Neuronal stem cell (in vitro differentiated cells): ENCODE measurements around the gene YAE1.

ENCODE experiments used
- DNase-seq: peaks from one replicate; pipeline ENCODE4 v3.0.0-alpha.2; 2013; ENCODE audit warnings: low spot score
- H2AFZ ChIP-seq: one replicate; pipeline ENCODE4 v1.6.1; 2013; ENCODE audit warnings: mild to moderate bottlenecking, low read length, inconsistent platforms
- H2AK5ac ChIP-seq: 2 replicates; pipeline ENCODE4 v1.6.1; 2013; ENCODE audit warnings: low read depth, mild to moderate bottlenecking, inconsistent platforms, low read length, moderate library complexity, mixed read lengths
- H2BK120ac ChIP-seq: 2 replicates; pipeline ENCODE4 v1.6.1; 2013; ENCODE audit warnings: low read depth, mild to moderate bottlenecking, inconsistent platforms, low read length, moderate library complexity, mixed read lengths
- H2BK12ac ChIP-seq: one replicate; pipeline ENCODE4 v1.6.1; 2013; ENCODE audit warnings: low read length, inconsistent platforms
- H2BK15ac ChIP-seq: 2 replicates; pipeline ENCODE4 v1.6.1; 2013; ENCODE audit warnings: mild to moderate bottlenecking, low read length, inconsistent platforms, mixed read lengths
- H2BK5ac ChIP-seq: one replicate; pipeline ENCODE4 v1.6.1; 2013; ENCODE audit warnings: inconsistent platforms, mild to moderate bottlenecking, low read length, moderate library complexity
- H3K14ac ChIP-seq: one replicate; pipeline ENCODE4 v1.6.1; 2013; ENCODE audit warnings: low read length, inconsistent platforms
- H3K18ac ChIP-seq: 2 replicates; pipeline ENCODE4 v1.6.1; 2013; ENCODE audit warnings: low read length, inconsistent platforms
- H3K23ac ChIP-seq: 2 replicates; pipeline ENCODE4 v1.6.1; 2013; ENCODE audit warnings: low read depth, mild to moderate bottlenecking, mixed read lengths, low read length, inconsistent platforms; ENCODE audit not compliant: poor library complexity
- H3K27ac ChIP-seq: replicated peaks from 3 replicates; pipeline ENCODE4 v1.5.1; 2013; ENCODE audit warnings: low read length, inconsistent platforms
- H3K27me3 ChIP-seq, 3 experiments: 2 replicates each; pipeline ENCODE4 v1.6.1; 2013; ENCODE audit warnings: low read length in 3 of 3, mild to moderate bottlenecking in 2 of 3, inconsistent platforms in 1 of 3, low read depth in 1 of 3, mixed read lengths in 1 of 3, moderate library complexity in 1 of 3; ENCODE audit not compliant: control insufficient read depth in 3 of 3, insufficient read depth in 3 of 3
- H3K36me3 ChIP-seq, 2 donors: replicated peaks in 1 of 2; 2 replicates each; pipeline ENCODE4 v1.6.1; 2013; ENCODE audit warnings: low read length in 2 of 2; ENCODE audit not compliant: control insufficient read depth in 2 of 2, insufficient read depth in 2 of 2
- H3K4ac ChIP-seq: 2 replicates; pipeline ENCODE4 v1.6.1; 2013; ENCODE audit warnings: inconsistent platforms, mild to moderate bottlenecking, low read length, moderate library complexity
- H3K4me1 ChIP-seq, 2 donors: 1 replicate in 1 of 2; 2 replicates in 1 of 2; pipeline ENCODE4 v1.6.1; 2013; ENCODE audit warnings: low read length in 2 of 2, low read depth in 1 of 2; ENCODE audit not compliant: control insufficient read depth in 2 of 2, insufficient read depth in 1 of 2
- H3K4me2 ChIP-seq: one replicate; pipeline ENCODE4 v1.6.1; 2013; ENCODE audit warnings: mild to moderate bottlenecking, low read length, inconsistent platforms; ENCODE audit not compliant: insufficient read depth, poor library complexity, severe bottlenecking
- H3K4me3 ChIP-seq, 2 donors: 2 replicates each; pipeline ENCODE4 v1.5.1; 2013; ENCODE audit warnings: low read length in 2 of 2, mild to moderate bottlenecking in 2 of 2, inconsistent platforms in 1 of 2, moderate library complexity in 1 of 2
- H3K79me1 ChIP-seq: one replicate; pipeline ENCODE4 v1.6.1; 2013; ENCODE audit warnings: low read depth, mild to moderate bottlenecking, inconsistent platforms, low read length, moderate library complexity
- H3K9ac ChIP-seq: one replicate; pipeline ENCODE4 v1.6.1; 2013; ENCODE audit warnings: mild to moderate bottlenecking, low read depth, low read length, inconsistent platforms; ENCODE audit not compliant: poor library complexity
- H3K9me3 ChIP-seq, 2 donors: replicated peaks in 1 of 2; 2 replicates each; pipeline versions ENCODE3 to v1.6.1; 2013; ENCODE audit warnings: low read length in 2 of 2, mild to moderate bottlenecking in 2 of 2, inconsistent platforms in 1 of 2, low read depth in 1 of 2, mixed read lengths in 1 of 2, moderate library complexity in 1 of 2; ENCODE audit not compliant: control insufficient read depth in 2 of 2, insufficient read depth in 1 of 2
- H4K8ac ChIP-seq: one replicate; pipeline ENCODE4 v1.6.1; 2013; ENCODE audit warnings: low read depth, mild to moderate bottlenecking, inconsistent platforms, low read length, moderate library complexity
- H4K91ac ChIP-seq: one replicate; pipeline ENCODE4 v1.6.1; 2013; ENCODE audit warnings: low read length, low read depth, mild to moderate bottlenecking, inconsistent platforms; ENCODE audit not compliant: poor library complexity
- WGBS, 2 donors: extraction: QIAGEN DNeasy Blood & Tissue Kit; methylation state at CpG; one replicate each; pipeline ENCODE4 v1.1.7; 2013; ENCODE audit warnings: missing lambda C conversion rate in 2 of 2, mixed read lengths in 1 of 2; ENCODE audit not compliant: insufficient read length in 2 of 2, insufficient replicate concordance in 1 of 2; ENCODE audit errors: extremely low coverage in 2 of 2; 5-methylcytosine and 5-hydroxymethylcytosine counted together

Gene YAE1

DNA sequence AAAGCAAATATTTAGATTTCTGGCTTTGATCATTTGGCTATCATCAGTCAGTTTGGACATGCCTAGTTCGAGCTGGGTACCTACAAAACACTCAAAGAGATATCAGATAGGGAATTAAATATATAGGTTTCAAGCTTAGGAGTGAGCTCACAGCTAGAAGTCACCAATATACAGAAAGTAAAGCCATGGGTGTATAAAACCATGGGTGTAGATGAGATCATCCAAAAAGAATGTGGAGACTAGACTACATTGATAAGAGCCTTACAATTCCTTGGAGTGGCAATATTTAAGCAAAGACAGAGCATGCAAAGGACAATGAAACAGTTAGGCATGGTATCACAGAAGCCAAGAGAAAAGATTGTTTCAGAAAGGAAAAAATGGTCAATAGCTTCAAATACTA lies 49.9 kb downstream of the YAE1 start:
- no peak overlapping the region for H3K9ac ChIP-seq
- no peak overlapping the region for H4K91ac ChIP-seq
- no peaks in the 10 kb centered on the region for H3K79me1 ChIP-seq
- no peak overlapping the region for H3K27ac ChIP-seq
- no peak overlapping the region for H2BK5ac ChIP-seq
- H2BK15ac ChIP-seq: no peak overlapping the region
- no peak overlapping the region for H3K4me3 ChIP-seq
- DNase-seq: no peak
- no peak overlapping the region for H2AFZ ChIP-seq
- H3K9me3 ChIP-seq: no peaks in the 10 kb centered on the region
- H2AK5ac ChIP-seq: no peak overlapping the region
- H3K4me1 ChIP-seq: no peaks in the 10 kb centered on the region
- H3K4ac ChIP-seq: no peak overlapping the region
- no peak overlapping the region for H3K23ac ChIP-seq
- H3K4me2 ChIP-seq: no peak overlapping the region
- WGBS, 2 donors: no CpG with 5 or more reads among the region's 1 CpG
- no peaks in the 10 kb centered on the region for H3K36me3 ChIP-seq
- H2BK12ac ChIP-seq: no peak overlapping the region
- no peaks in the 10 kb centered on the region for H3K27me3 ChIP-seq
- no peak overlapping the region for H3K18ac ChIP-seq
- H4K8ac ChIP-seq: no peak overlapping the region
- H2BK120ac ChIP-seq: no peak overlapping the region
- H3K14ac ChIP-seq: no peak overlapping the region

DNA sequence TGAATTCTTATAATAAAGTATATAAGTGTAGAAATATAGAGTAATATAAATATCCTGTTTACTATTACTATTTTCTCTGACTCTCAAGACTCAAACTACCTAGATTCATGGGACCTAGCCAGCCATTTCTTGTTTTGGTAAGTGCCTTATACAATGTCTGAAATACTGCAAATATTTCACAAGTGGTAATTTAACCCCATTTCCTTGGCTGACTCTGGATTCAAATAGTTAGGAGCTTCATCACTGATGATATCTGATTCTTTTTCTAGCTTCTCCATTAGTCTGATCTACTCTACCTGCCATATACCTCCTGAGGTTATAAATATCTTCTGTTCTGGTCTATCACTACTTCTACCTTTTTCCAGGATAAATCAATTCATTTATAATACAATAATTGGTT lies 50.8 kb downstream of the YAE1 start:
- Histone ChIP-seq H3K79me1 (no peaks in the 10 kb centered on the region), H3K4me1 (no peaks in the 10 kb centered on the region), H3K27ac (no peak overlapping the region), H2AFZ (no peak overlapping the region), H3K9ac (no peak overlapping the region), H3K4me2 (no peak overlapping the region), H3K4me3 (no peak overlapping the region), H3K14ac (no peak overlapping the region), H4K8ac (no peak overlapping the region), H3K23ac (no peak overlapping the region), H2BK15ac (no peak overlapping the region), H4K91ac (no peak overlapping the region), H2BK5ac (no peak overlapping the region), H3K9me3 (no peaks in the 10 kb centered on the region), H2BK12ac (no peak overlapping the region), H3K4ac (no peak overlapping the region), H2AK5ac (no peak overlapping the region), H2BK120ac (no peak overlapping the region), H3K27me3 (no peaks in the 10 kb centered on the region), H3K36me3 (no peaks in the 10 kb centered on the region), H3K18ac (no peak overlapping the region)
- no peak for DNase-seq

DNA sequence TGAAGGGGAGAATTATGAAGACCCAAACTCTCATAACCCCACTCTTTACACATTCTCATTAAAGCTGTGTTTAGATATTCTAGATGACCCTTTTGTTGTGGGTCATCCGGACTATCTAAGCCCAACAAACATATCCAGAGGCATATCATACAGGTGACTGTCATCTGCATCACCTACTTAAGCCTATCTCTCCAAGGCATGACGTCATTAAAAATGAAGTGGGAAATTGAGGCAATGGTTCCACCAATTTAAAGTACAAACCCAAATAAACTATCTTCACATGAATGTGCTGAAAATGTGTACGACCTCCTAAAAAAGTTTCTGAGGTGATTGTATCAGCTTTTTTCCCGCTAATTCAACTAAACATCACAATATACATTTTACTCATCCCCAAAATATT lies 52.7 kb downstream of the YAE1 start:
- H3K27me3 ChIP-seq: no peaks in the 10 kb centered on the region
- H3K18ac ChIP-seq: no peak overlapping the region
- no peaks in the 10 kb centered on the region for H3K36me3 ChIP-seq
- H3K4me1 ChIP-seq: no peaks in the 10 kb centered on the region
- no peak overlapping the region for H2BK15ac ChIP-seq
- H3K9ac ChIP-seq: no peak overlapping the region
- no peak overlapping the region for H3K4ac ChIP-seq
- no peak overlapping the region for H2AK5ac ChIP-seq
- DNase-seq: no peak
- H3K79me1 ChIP-seq: peaks cover 2% of the 10 kb centered on the region
- H4K91ac ChIP-seq: no peak overlapping the region
- no peak overlapping the region for H3K14ac ChIP-seq
- H2AFZ ChIP-seq: no peak overlapping the region
- H2BK5ac ChIP-seq: no peak overlapping the region
- H3K27ac ChIP-seq: no peak overlapping the region
- no peak overlapping the region for H3K4me2 ChIP-seq
- no peak overlapping the region for H3K4me3 ChIP-seq
- H4K8ac ChIP-seq: no peak overlapping the region
- H3K23ac ChIP-seq: no peak overlapping the region
- no peaks in the 10 kb centered on the region for H3K9me3 ChIP-seq
- 100% methylated on average over 1 of the region's 4 CpGs; no CpG with 5 or more reads in 1 of the 2 donors for WGBS, 2 donors
- H2BK12ac ChIP-seq: no peak overlapping the region
- H2BK120ac ChIP-seq: no peak overlapping the region

DNA sequence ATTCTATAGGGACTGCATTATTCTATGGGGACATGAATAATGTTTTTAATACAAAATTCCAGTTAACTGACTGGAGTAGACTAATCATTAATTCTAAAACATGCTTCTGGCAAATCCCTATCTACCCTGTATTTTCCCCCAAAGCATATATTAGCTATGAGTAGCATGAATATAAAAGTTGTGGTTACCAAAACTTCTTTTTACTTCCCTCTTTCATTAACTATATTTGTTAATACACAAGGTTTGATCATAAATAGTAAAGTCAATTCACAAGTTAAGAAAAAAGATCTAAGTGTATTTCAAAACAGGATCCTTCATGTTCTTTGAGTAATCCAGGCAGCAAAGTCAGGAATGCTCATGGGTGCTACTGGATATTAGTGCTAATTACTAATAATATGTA lies 54.3 kb downstream of the YAE1 start:
- no peaks in the 10 kb centered on the region for H3K36me3 ChIP-seq
- peaks cover 3% of the 10 kb centered on the region for H3K79me1 ChIP-seq
- no peak overlapping the region for H2AFZ ChIP-seq
- H3K9ac ChIP-seq: no peak overlapping the region
- no peak for DNase-seq
- H2AK5ac ChIP-seq: no peak overlapping the region
- H3K4ac ChIP-seq: no peak overlapping the region
- no peak overlapping the region for H4K8ac ChIP-seq
- H3K9me3 ChIP-seq: no peaks in the 10 kb centered on the region
- H2BK15ac ChIP-seq: no peak overlapping the region
- no peak overlapping the region for H3K4me3 ChIP-seq
- no peak overlapping the region for H3K18ac ChIP-seq
- peaks cover 4 to 10% of the 10 kb centered on the region in 2 donors for H3K4me1 ChIP-seq
- H3K27me3 ChIP-seq: no peaks in the 10 kb centered on the region
- no peak overlapping the region for H2BK5ac ChIP-seq
- H3K14ac ChIP-seq: no peak overlapping the region
- no peak overlapping the region for H4K91ac ChIP-seq
- no peak overlapping the region for H2BK120ac ChIP-seq
- no peak overlapping the region for H3K4me2 ChIP-seq
- no peak overlapping the region for H3K23ac ChIP-seq
- H3K27ac ChIP-seq: no peak overlapping the region
- H2BK12ac ChIP-seq: no peak overlapping the region
